Inflammatory macrophage treated with lipopolysaccharide for 1 hour (primary cell): ENCODE data around the gene ACE.

Experiments used
- DNase-seq, 2 donors: peaks; one replicate each; pipeline ENCODE4 v3.0.0-alpha.2; 2020 to 2022

ACE gene

DNA sequence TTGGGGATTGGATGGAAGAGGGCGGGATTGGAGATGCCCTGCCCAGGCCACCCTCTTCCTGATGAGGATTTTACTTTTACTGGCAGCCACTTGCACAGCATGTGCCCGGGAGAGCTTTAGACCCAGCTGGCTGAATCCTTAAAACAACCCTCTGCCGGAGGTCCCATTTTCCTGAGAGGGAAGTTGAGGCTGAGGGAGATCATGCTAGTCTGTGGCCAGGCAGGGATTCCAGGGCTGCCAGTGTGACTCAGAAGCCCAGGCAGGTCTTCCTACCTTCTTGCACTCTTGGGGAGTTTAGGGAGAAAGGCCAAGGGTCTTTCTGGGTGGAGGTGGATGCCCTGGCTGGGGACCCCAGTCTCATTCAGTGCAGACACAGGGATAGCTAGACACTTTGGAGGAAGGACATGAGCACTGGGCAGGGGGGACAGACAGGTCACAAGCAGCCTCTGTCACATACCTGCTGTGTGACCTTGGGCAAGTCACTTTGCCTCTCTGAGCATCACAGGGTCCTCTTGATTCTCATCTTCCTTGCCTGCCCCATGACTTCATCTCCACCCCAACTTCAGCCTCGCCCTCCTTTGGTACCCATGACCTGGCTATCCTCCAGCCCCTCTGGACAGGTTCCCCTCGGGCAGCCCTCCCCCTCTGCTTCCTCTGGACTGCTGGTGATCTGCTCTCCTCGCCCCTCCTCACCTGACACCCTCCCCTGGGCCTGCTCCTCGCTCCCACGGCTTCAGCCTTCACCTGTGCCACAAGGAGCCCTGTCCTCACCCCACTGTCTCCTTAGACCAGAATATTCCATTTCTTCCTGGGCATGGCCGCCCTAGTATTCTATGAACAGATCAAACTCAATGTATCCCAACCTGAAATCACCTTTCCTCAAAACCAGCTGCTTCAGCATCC, 62.1 kb downstream of the ACE start:
- DNase-seq: no peak

DNA sequence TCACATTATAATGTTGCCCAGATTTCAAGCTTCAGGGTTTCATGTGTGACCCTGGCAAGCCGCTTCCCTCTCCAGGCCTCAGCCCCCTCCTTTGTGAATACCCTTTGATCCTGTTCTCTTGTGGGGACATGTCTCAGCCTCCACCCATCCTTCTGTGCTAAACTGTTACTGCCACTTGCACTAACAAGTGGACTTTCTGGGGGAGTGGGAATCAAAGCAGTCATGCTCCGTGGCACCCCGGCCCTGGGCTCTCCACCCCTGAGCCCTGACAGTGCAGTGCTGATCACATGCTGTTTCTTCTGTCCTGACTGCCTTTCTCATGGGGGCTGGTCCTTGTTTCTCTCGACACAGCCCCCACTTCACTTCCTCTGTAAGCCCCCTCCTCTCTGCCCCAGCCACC, 63.7 kb downstream of the ACE start:
- DNase-seq: no peak

DNA sequence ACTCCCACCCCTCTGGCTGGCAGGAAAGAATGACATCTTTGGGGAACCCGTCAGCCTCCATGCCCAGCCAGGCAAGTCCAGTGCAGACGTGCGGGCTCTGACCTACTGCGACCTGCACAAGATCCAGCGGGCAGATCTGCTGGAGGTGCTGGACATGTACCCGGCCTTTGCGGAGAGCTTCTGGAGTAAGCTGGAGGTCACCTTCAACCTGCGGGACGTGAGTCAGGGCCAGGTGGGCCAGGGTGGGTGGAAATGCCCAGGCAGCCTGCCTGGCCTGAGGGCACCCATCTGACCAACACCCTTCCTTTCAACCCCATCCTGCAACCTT, 65.3 kb downstream of the ACE start:
- DNase-seq: no peak

- DNase-seq: no peak
Observed at GRCh38 chr17:63542942-63543821, 66.3 kb downstream of the ACE start.

GRCh38 chr17:63543822-63544420, 67.1 kb downstream of the ACE start:
- no peak for DNase-seq

DNA sequence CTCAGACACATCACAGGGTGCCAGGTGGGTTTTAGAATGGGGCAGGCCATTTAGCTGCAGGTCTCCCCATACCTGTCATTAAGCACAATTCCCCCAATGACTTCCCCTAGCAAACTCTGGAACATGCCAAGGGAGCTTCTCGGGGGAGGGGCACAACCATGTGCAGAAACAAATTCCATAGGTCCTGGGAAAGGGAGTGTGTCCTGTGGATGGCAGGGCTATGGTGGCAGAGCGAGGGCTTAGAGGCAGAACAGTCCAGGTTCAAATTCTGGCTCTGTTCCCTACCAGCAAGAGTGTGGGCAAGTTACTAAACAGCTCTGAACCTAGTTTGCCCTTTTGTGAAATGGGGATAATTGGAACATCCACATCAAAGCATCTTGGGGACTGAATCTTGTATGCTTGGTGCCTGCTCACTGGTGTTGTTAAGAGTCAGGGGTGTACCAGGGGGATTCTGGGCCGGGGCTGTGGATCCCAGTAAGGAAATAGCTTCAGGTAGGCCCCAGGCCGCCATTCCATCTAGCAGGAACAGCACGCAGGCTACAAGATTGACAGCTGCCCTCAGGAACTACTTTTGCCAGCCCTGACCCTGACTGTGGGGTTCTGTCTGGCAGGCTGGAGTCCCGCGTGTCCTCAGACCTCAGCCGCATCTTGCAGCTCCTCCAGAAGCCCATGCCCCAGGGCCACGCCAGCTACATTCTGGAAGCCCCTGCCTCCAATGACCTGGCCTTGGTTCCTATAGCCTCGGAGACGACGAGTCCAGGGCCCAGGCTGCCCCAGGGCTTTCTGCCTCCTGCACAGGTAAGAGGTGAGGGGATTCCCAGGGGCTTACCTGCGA, 67.8 kb downstream of the ACE start:
- no peak for DNase-seq

- DNase-seq: no peak
Observed at GRCh38 chr17:63546308-63547082, 69.6 kb downstream of the ACE start.

DNA sequence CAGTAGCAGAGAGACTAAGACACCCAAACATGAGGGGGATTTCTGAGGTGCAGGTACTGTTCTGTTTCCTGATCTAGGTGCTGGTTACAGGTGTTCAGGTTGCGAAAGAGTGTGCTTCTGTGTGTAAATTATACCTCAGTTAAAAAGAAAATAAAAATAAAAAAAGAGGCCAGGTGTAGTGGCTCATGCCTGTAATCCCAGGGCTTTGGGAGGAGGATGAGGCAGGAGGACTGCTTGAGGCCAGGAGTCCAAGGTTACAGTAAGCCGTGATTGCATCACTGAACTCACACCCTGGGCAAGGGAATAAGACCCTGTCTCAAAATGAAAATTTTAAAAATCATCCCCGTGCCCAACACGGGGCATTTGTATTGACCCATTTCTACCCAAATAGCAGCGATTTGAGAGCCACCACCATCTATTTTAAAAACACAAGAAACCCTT, 70.2 kb downstream of the ACE start:
- no peak for DNase-seq
